IMR-90 (cell line): Measurements from ENCODE around the gene IGFBP3. TPM values are rescaled to one million over a fixed set of nuclear protein-coding genes. Genes with fewer than 3 reads are reported as not detected.

Experiments used
- ATAC-seq: fragments of 200-7000 bp; cut with Tn5 transposase; 2 replicates; pipeline ENCODE4 v1.9.1; 2020; ENCODE audit warnings: low read depth, mild to moderate bottlenecking, moderate library complexity
- BruUV-seq: library from RNA; stranded (reverse); fragments of 400-500 nt; replicated peaks from 2 replicates; lab custom pipeline; 2021; lab: Mats Ljungman, UMichigan
- CTCF ChIA-PET: fragments of 300-600 bp; formaldehyde crosslinking; extraction: SDS; loops from one replicate; lab custom pipeline; 2021; ENCODE audit warnings: antibody characterized with exemption; lab: Yijun Ruan, JAX
- POLR2A ChIA-PET: fragments of 300-600 bp; sonication (Branson Sonifier 250); formaldehyde crosslinking; loops from one replicate; lab custom pipeline; 2022; ENCODE audit warnings: antibody characterized with exemption; ENCODE audit not compliant: unreplicated experiment; lab: Charles Lee
- DNase-seq: peaks from one replicate; pipeline ENCODE4 v3.0.0; 2013
- H2AFZ ChIP-seq: replicated peaks from 2 replicates; pipeline ENCODE3; 2013; ENCODE audit warnings: low read length, mild to moderate bottlenecking; ENCODE audit not compliant: poor library complexity
- H2AK5ac ChIP-seq: 2 replicates; pipeline ENCODE4 v1.6.1; 2013; ENCODE audit warnings: low read depth, low read length, inconsistent platforms
- H2AK9ac ChIP-seq: replicated peaks from 2 replicates; pipeline ENCODE3; 2013; ENCODE audit warnings: mild to moderate bottlenecking, low read depth, low read length, moderate library complexity; ENCODE audit not compliant: poor library complexity
- H2BK120ac ChIP-seq: 2 replicates; pipeline ENCODE4 v1.6.1; 2013; ENCODE audit warnings: low read depth, low read length, inconsistent platforms
- H2BK15ac ChIP-seq: 3 replicates; pipeline ENCODE4 v1.6.1; 2013; ENCODE audit warnings: low read depth, low read length, inconsistent platforms
- H2BK20ac ChIP-seq: 2 replicates; pipeline ENCODE4 v1.6.1; 2013; ENCODE audit warnings: low read depth, mild to moderate bottlenecking, inconsistent platforms, low read length, moderate library complexity
- H2BK5ac ChIP-seq: 2 replicates; pipeline ENCODE4 v1.6.1; 2013; ENCODE audit warnings: mild to moderate bottlenecking, low read depth, low read length, inconsistent platforms; ENCODE audit not compliant: poor library complexity, severe bottlenecking
- H3K14ac ChIP-seq: replicated peaks from 2 replicates; pipeline ENCODE4 v1.6.1; 2013; ENCODE audit warnings: low read depth, low read length, inconsistent platforms
- H3K18ac ChIP-seq: 2 replicates; pipeline ENCODE4 v1.6.1; 2013; ENCODE audit warnings: low read depth, low read length, control low read depth
- H3K23ac ChIP-seq: 2 replicates; pipeline ENCODE4 v1.6.1; 2013; ENCODE audit warnings: low read depth, low read length, inconsistent platforms
- H3K27ac ChIP-seq: 2 replicates; pipeline ENCODE4 v1.5.1; 2013; ENCODE audit warnings: mild to moderate bottlenecking, control low read depth, low read length; ENCODE audit not compliant: insufficient read depth
- H3K27me3 ChIP-seq: 2 replicates; pipeline ENCODE4 v1.6.1; 2013; ENCODE audit warnings: low read length; ENCODE audit not compliant: control insufficient read depth, insufficient read depth
- H3K36me3 ChIP-seq: 2 replicates; pipeline ENCODE4 v1.6.1; 2013; ENCODE audit warnings: low read length, mixed read lengths; ENCODE audit not compliant: control insufficient read depth, insufficient read depth
- H3K4ac ChIP-seq: 2 replicates; pipeline ENCODE4 v1.6.1; 2013; ENCODE audit warnings: low read depth, low read length, inconsistent platforms
- H3K4me1 ChIP-seq: 2 replicates; pipeline ENCODE4 v1.6.1; 2013; ENCODE audit warnings: low read length, mixed read lengths; ENCODE audit not compliant: control insufficient read depth, insufficient read depth
- H3K4me2 ChIP-seq: 2 replicates; pipeline ENCODE4 v1.6.1; 2013; ENCODE audit warnings: low read depth, mild to moderate bottlenecking, control low read depth, low read length, moderate library complexity
- H3K4me3 ChIP-seq: 2 replicates; pipeline ENCODE4 v1.5.1; 2013; ENCODE audit warnings: low read depth, mild to moderate bottlenecking, control low read depth, low read length, moderate library complexity; ENCODE audit not compliant: insufficient read depth
- H3K56ac ChIP-seq: 2 replicates; pipeline ENCODE4 v1.6.1; 2013; ENCODE audit warnings: low read length, inconsistent platforms; ENCODE audit not compliant: insufficient read depth; ENCODE audit errors: extremely low read depth
- H3K79me1 ChIP-seq, 2 experiments: 2 replicates each; pipeline ENCODE4 v1.6.1; 2013; ENCODE audit warnings: low read length in 2 of 2, inconsistent platforms in 1 of 2, low read depth in 1 of 2
- H3K9ac ChIP-seq: 2 replicates; pipeline ENCODE4 v1.6.1; 2013; ENCODE audit warnings: low read depth, low read length, control low read depth
- H3K9me1 ChIP-seq: 2 replicates; pipeline ENCODE4 v1.6.1; 2013; ENCODE audit warnings: low read length, inconsistent platforms; ENCODE audit not compliant: insufficient read depth
- H3K9me3 ChIP-seq: 2 replicates; pipeline ENCODE4 v1.6.1; 2013; ENCODE audit warnings: low read length; ENCODE audit not compliant: control insufficient read depth, insufficient read depth
- H4K20me1 ChIP-seq: 2 replicates; pipeline ENCODE4 v1.6.1; 2013; ENCODE audit warnings: low read length, inconsistent platforms; ENCODE audit not compliant: insufficient read depth
- H4K5ac ChIP-seq: 2 replicates; pipeline ENCODE4 v1.6.1; 2013; ENCODE audit warnings: mild to moderate bottlenecking, low read depth, low read length, control low read depth
- H4K8ac ChIP-seq, 2 experiments: 2 replicates each; pipeline ENCODE4 v1.6.1; 2013; ENCODE audit warnings: low read depth in 2 of 2, low read length in 2 of 2, control low read depth in 1 of 2, inconsistent platforms in 1 of 2
- H4K91ac ChIP-seq: 2 replicates; pipeline ENCODE4 v1.6.1; 2013; ENCODE audit warnings: low read depth, low read length, inconsistent platforms; ENCODE audit not compliant: insufficient read depth
- BHLHE40 ChIP-seq: fragments of 150-350 bp; IDR thresholded peaks from 2 replicates; pipeline ENCODE4 v1.6.1; 2016; ENCODE audit warnings: mild to moderate bottlenecking, low read depth, low read length
- CHD1 ChIP-seq: IDR thresholded peaks from 2 replicates; pipeline ENCODE4 v1.6.1; 2012; ENCODE audit warnings: low read depth, low read length, improper control_type of control experiment
- FOS ChIP-seq: fragments of 150-350 bp; IDR thresholded peaks from 2 replicates; pipeline ENCODE4 v1.6.1; 2016; ENCODE audit warnings: low read depth, low read length
- MAFK ChIP-seq: IDR thresholded peaks from 2 replicates; pipeline ENCODE4 v1.6.1; 2012; ENCODE audit warnings: low read depth, low read length, improper control_type of control experiment
- MXI1 ChIP-seq: IDR thresholded peaks from 2 replicates; pipeline ENCODE4 v1.6.1; 2012; ENCODE audit warnings: low read depth, mild to moderate bottlenecking, low read length, moderate library complexity, borderline replicate concordance
- NFE2L2 ChIP-seq: fragments of 150-350 bp; IDR thresholded peaks from 2 replicates; pipeline ENCODE4 v1.6.1; 2016; ENCODE audit warnings: low read depth, mild to moderate bottlenecking, low read length
- POLR2A ChIP-seq: IDR thresholded peaks from 2 replicates; pipeline ENCODE4 v1.6.1; 2012; ENCODE audit warnings: mild to moderate bottlenecking, low read depth, low read length
- RAD21 ChIP-seq: IDR thresholded peaks from 2 replicates; pipeline ENCODE4 v1.6.1; 2012; ENCODE audit warnings: low read length, improper control_type of control experiment
- RCOR1 ChIP-seq: IDR thresholded peaks from 2 replicates; pipeline ENCODE4 v1.6.1; 2012; ENCODE audit warnings: mild to moderate bottlenecking, low read length, improper control_type of control experiment; ENCODE audit not compliant: insufficient replicate concordance
- SMC3 ChIP-seq: fragments of 150-350 bp; IDR thresholded peaks from 2 replicates; pipeline ENCODE4 v1.6.1; 2016; ENCODE audit warnings: low read depth, mild to moderate bottlenecking, antibody characterized with exemption, low read length, moderate library complexity
- dilution Hi-C: fragments of 300-500 bp; cut with HindIII; formaldehyde crosslinking; loops from one replicate; pipeline ENCODE4 v1.14.3; 2018; ENCODE audit warnings: low sequenced_read_pairs; ENCODE audit not compliant: unreplicated experiment
- in situ Hi-C: fragments of 300-500 bp; cut with MboI; formaldehyde crosslinking; loops from 3 replicates; pipeline ENCODE4 v1.14.3; 2019; ENCODE audit warnings: low sequenced_read_pairs, inconsistent platforms, mixed read lengths
- intact Hi-C: fragments of 100-400 bp; cut with micrococcal nuclease; formaldehyde crosslinking; loops from 2 replicates; pipeline ENCODE4 v1.10.0; 2022
- polyA plus RNA-seq, 3 experiments: library from polyadenylated mRNA; depleted of rRNA; stranded (reverse); fragments of >200 nt; gene quantifications; 2 replicates each; pipeline ENCODE4 v1.2.3, GENCODE V29; 2012; ENCODE audit warnings: low replicate concordance in 1 of 3
- total RNA-seq: library from RNA; depleted of rRNA; stranded (reverse); fragments of >200 nt; gene quantifications from 2 replicates; pipeline ENCODE4 v1.2.3, GENCODE V29; 2012
- TF ChIP-seq, protein P1 (sequence below): fragments of 150-350 bp; IDR thresholded peaks from 2 replicates; pipeline ENCODE4 v1.6.1; 2016; ENCODE audit warnings: low read depth, mild to moderate bottlenecking, low read length, moderate library complexity, borderline replicate concordance
- TF ChIP-seq, protein P2 (sequence below): fragments of 150-350 bp; IDR thresholded peaks from 2 replicates; pipeline ENCODE4 v1.6.1; 2017; ENCODE audit warnings: mild to moderate bottlenecking, antibody characterized with exemption, low read length, low read depth

Gene IGFBP3
- total and polyA plus RNA-seq, 2 of the 4 experiments (the other 2 are of a cell fraction): 272 to 601 TPM

DNA sequence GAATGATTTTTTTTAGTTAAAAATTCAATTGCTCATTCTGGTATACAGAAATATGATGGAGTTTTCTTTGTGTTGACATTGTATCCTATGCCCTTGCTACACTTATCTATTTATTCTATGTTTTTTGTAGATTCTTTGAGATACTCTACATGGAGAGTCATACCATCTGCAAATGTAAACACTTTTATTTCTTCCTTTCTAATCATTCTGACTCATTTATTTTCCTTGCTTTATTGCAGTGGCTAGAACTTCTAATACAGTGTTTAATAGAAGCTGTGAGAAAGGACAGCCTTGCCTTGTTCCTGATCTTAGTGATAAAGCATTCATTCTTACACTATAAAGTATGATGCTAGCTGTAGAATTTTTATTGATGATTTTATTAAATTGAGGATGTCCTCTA is 9.9 kb upstream of the IGFBP3 start:
- Histone ChIP-seq H3K23ac (no peak overlapping the region), H2AFZ (no peak overlapping the region), H2BK5ac (no peak overlapping the region), H3K56ac (no peak overlapping the region), H4K91ac (no peak overlapping the region), H2BK120ac (no peak overlapping the region), H3K4me1 (no peaks in the 10 kb centered on the region), H3K9me1 (no peaks in the 10 kb centered on the region), H4K8ac (no peak overlapping the region), H3K18ac (no peak overlapping the region), H3K27me3 (no peaks in the 10 kb centered on the region), H2BK15ac (no peak overlapping the region), H3K79me1 (no peaks in the 10 kb centered on the region), H2BK20ac (no peak overlapping the region), H2AK9ac (no peak overlapping the region), H3K14ac (no peak overlapping the region), H3K4me3 (no peak overlapping the region), H3K27ac (no peak overlapping the region), H2AK5ac (no peak overlapping the region), H4K20me1 (no peaks in the 10 kb centered on the region), H3K9me3 (peaks cover 2% of the 10 kb centered on the region; the same call in 1 of the 2 replicates), H3K9ac (no peak overlapping the region), H4K5ac (no peak overlapping the region), H3K4ac (no peak overlapping the region), H3K36me3 (no peaks in the 10 kb centered on the region), H3K4me2 (no peak overlapping the region)
- in situ Hi-C loops (no loop called here), intact Hi-C loops (no loop called here), dilution Hi-C loops (no loop called here)
- DNase-seq (no peak), ATAC-seq (no peak)
- no TSS peak for BruUV-seq
- ChIA-PET POLR2A (no interaction called here), CTCF (no interaction called here)
- TF ChIP-seq MXI1 (no peak), MAFK (no peak), NFE2L2 (no peak), CHD1 (no peak), POLR2A (no peak), FOS (no peak), RAD21 (no peak), SMC3 (no peak), BHLHE40 (no peak), RCOR1 (no peak)
- TF ChIP-seq, protein P1, sequence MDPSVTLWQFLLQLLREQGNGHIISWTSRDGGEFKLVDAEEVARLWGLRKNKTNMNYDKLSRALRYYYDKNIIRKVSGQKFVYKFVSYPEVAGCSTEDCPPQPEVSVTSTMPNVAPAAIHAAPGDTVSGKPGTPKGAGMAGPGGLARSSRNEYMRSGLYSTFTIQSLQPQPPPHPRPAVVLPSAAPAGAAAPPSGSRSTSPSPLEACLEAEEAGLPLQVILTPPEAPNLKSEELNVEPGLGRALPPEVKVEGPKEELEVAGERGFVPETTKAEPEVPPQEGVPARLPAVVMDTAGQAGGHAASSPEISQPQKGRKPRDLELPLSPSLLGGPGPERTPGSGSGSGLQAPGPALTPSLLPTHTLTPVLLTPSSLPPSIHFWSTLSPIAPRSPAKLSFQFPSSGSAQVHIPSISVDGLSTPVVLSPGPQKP: no peak
- TF ChIP-seq, protein P2, sequence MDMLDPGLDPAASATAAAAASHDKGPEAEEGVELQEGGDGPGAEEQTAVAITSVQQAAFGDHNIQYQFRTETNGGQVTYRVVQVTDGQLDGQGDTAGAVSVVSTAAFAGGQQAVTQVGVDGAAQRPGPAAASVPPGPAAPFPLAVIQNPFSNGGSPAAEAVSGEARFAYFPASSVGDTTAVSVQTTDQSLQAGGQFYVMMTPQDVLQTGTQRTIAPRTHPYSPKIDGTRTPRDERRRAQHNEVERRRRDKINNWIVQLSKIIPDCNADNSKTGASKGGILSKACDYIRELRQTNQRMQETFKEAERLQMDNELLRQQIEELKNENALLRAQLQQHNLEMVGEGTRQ: no peak
